Lung microvascular endothelial cell (primary cell): ENCODE results near the gene PDZD11. TPM values are rescaled to one million over a fixed set of nuclear protein-coding genes. Genes with fewer than 3 reads are reported as not detected.
"Not testable (repeated sequence)": the region's sequence is repeated elsewhere in the genome, so short reads cannot be mapped to it uniquely, and the experiment has no call there.

ENCODE experiments used
- DNase-seq, 2 donors: peaks; one replicate each; pipeline versions ENCODE4 v3.0.0 to v3.0.0-alpha.2; 2010; ENCODE audit warnings: low read depth in 2 of 2
- total RNA-seq: library from RNA; depleted of rRNA; stranded (reverse); fragments of >200 nt; gene quantifications from 2 replicates; pipeline ENCODE4 v1.2.1, GENCODE V29; 2014

PDZD11 gene
- total RNA-seq, 1 donor from 2014 or later, result 32.1 TPM

- DNase-seq, result no peak
Observed at GRCh38 chrX:70257423-70258288, 32.1 kb downstream of the PDZD11 start.

DNA sequence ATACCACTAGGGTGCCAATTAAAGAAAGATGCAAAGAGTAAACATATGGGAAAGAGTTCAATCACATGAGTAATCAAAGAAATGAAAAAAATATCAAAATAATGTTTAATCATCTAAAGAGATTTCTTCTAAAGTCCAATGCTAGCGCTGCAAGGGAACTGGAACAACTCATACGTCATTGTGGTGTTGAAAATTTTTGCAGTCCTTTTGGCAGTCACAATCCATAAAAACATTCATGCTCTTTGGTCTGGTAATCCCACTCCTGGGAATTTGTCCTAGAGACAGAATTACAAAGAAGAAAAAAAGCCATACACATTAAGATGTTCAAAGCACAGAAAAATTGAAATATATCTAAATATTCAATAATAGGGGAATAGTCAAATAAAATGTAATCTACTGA lies 34.3 kb downstream of the PDZD11 start:
- no peak for DNase-seq

GRCh38 chrX:70254909-70255308 lies 34.8 kb downstream of the PDZD11 start:
- DNase-seq, result no peak

DNA sequence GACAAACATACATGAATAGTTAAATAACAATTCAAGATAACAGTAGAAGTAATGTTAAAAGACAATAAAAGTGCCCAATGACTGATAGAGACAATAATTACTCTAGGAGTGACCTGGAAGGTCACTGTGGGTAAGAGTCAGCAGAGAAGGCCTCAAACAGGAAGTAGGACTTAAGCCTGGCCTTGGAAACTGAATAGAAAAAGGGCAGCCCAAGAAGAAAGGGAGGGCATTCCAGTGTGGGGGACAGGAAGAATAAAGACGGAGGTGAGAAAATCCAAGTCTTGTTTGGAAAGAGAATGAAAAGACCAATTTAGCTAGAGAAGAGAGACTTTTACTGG lies 35.7 kb downstream of the PDZD11 start:
- no peak for DNase-seq

DNA sequence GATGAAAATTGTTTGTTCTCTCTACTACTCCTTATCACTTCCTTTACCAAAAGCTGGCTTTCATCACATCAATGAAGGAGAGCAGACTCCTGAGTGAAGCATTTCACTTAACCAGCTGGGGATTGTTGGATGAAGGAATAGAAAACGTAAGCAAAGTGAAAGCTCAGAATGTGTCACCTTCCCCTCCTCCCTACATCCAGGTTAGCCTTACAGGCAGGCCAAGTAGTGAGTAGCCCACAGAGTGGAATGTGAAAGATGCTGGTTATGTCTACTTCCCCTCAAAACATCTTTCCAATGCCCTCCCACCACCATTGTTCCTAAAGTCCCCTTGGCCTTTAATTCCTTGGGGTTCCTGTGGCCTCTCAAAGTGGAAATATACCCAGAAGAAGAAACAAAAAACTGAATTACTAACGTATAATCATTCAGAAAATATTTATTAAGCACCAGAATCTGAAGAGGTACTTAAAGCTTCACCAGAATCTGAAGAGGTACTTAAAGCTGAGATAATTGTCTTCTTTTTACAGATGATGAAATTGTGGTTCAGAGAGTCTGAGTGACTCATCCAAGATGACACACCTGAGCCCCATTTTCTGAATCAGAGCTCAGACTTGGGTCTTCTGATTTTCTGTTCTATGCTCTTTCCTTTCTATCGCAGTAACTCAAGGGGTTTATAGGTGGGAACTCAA lies 36.2 kb downstream of the PDZD11 start:
- no peak for DNase-seq

DNA sequence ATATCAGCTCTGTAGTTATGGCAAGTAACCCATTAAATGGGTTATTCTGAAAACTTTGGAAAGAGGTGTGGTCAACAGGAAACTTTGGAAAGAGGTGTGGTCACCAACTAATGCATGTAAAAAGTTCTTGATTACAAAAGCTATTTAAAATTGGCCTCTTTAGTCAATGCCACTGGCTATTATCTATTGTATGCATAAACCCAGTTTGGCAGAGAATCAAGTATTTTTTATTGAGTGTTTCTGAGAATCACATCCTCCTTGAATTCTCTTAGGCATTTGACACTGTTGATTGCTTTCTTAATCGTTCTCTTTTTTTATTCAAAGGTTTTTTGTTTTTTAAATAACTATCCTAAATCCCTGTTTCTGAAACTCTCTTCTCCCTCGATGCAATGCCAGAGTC lies 37.2 kb downstream of the PDZD11 start:
- no peak for DNase-seq

- DNase-seq, result no peak
Observed at GRCh38 chrX:70247252-70247651, 42.5 kb downstream of the PDZD11 start.

DNA sequence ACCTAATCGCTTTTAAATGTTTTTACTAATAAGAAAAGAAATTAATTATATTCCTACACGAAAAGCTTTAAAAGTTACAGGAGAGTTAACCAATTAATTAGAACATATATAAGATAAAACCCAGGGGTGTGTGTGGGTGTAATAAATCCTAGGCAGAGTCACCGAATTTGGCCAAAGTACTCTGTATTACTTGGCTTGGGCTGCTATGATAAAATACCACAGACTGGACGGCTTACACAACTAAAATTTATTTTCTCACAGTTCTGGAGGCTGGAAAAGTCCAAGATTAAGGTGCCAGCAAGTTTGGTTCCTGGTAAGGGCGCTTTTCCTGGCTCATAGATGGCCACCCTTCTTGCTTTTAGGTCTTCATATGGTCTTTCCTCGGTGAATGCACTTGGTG lies 44.8 kb downstream of the PDZD11 start:
- no peak for DNase-seq

GRCh38 chrX:70243601-70244000 lies 46.1 kb downstream of the PDZD11 start:
- not testable (repeated sequence) for DNase-seq

- no peak for DNase-seq
Observed at GRCh38 chrX:70241501-70241900, 48.2 kb downstream of the PDZD11 start.

DNA sequence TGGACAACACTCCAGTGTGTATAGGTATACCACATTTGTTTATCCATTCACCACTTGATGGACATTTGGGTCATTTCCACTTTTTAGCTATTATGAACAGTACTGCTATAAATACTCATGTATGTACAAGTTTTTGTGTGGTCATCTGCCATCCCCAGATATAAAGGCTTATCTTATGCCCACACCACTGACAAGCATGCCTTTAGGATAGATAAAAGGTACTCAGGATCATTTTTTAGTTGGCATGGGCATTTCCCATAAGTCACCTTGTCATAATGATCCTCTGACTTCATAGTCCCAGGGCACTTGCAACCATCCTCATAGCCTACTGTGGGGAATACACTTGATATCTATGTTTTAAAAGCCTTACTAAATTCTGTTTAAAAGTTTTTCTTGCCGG lies 49.0 kb downstream of the PDZD11 start:
- no peak for DNase-seq

Other genes with a start within 250 kb of the PDZD11 start
- gene AWAT2, start 240.0 kb downstream of the PDZD11 start, total RNA-seq, result 0.20 and 0.44 TPM in 2 replicates
- gene OTUD6A, start 227.5 kb downstream of the PDZD11 start, total RNA-seq, result not detected in 2 replicates
- 63.4 and 66.5 TPM in 2 replicates for gene IGBP1, start 156.5 kb downstream of the PDZD11 start, total RNA-seq
- gene DGAT2L6, start 112.4 kb downstream of the PDZD11 start, total RNA-seq, result not detected in 2 replicates
- not detected in 2 replicates for gene AWAT1, start 55.3 kb downstream of the PDZD11 start, total RNA-seq
- gene P2RY4, start 29.7 kb downstream of the PDZD11 start, total RNA-seq, result not detected in 2 replicates
- gene ARR3, start 21.6 kb downstream of the PDZD11 start, total RNA-seq, result not detected in 2 replicates
- not detected in 2 replicates for gene RAB41, start 7.8 kb downstream of the PDZD11 start, total RNA-seq
- gene KIF4A, start 177 bp upstream of the PDZD11 start, total RNA-seq, result 1.8 and 6.3 TPM in 2 replicates
- gene GDPD2, start 133.4 kb upstream of the PDZD11 start, total RNA-seq, result not detected in 2 replicates
- gene DLG3, start 154.9 kb upstream of the PDZD11 start, total RNA-seq, result 0.79 and 0.87 TPM in 2 replicates